GM10266 (cell line): ENCODE data around the gene CC2D2B.
A peak's percentile ranks its signal among the peaks of the same experiment; 100 is the strongest.

Experiments
- DNase-seq: peaks from one replicate; pipeline ENCODE4 v3.0.0; 2012; ENCODE audit errors: extremely low spot score
- CTCF ChIP-seq: IDR thresholded peaks from 2 replicates; pipeline ENCODE4 v1.5.1; 2012; ENCODE audit warnings: mild to moderate bottlenecking, low read depth; ENCODE audit not compliant: control insufficient read depth, insufficient read depth; ENCODE audit errors: missing control alignments

Gene CC2D2B

GRCh38 chr10:96022739-96023138 lies 115.0 kb downstream of the CC2D2B start:
- no peak for TF ChIP-seq CTCF
- DNase-seq, result no peak

GRCh38 chr10:96023168-96023567 lies 115.4 kb downstream of the CC2D2B start:
- no peak for TF ChIP-seq CTCF
- DNase-seq, result no peak

- peak; percentile 26 for TF ChIP-seq CTCF
- peak; percentile 30 for DNase-seq
These were observed 117.8 kb downstream of the CC2D2B start for GRCh38 chr10:96025566-96025965.

- no peak for DNase-seq
- no peak for TF ChIP-seq CTCF
These were observed 126.8 kb downstream of the CC2D2B start for GRCh38 chr10:96034625-96035024.

- no peak for DNase-seq
- no peak for TF ChIP-seq CTCF
These were observed 131.0 kb downstream of the CC2D2B start for GRCh38 chr10:96038476-96039387.

GRCh38 chr10:96041146-96041545 lies 133.4 kb downstream of the CC2D2B start:
- no peak for TF ChIP-seq CTCF
- no peak for DNase-seq
